ENCODE results near the gene ZNF691.
A peak's percentile ranks its signal among the peaks of the same experiment; 100 is the strongest.

Gene ZNF691

GRCh38 chr1:42845866-42846256 is 552 bp upstream of the ZNF691 start:
- DNase-seq (ENCODE audit: low read depth, low spot score): no peak
- POLR2A ChIA-PET: interaction anchor here (0.6 to 1.4 kb wide), 5 partner anchors 9 to 277 kb away, joined by 3 to 8 read pairs (median 3); partner anchors contain the start of genes C1orf50 and P3H1
- peak overlapping the region; percentile 68 for H3K4me3 ChIP-seq (ENCODE audit: low read depth, low read length)
- CTCF ChIA-PET: interaction anchor here (0.8 to 3.0 kb wide), 23 partner anchors 8 to 281 kb away, joined by 3 to 16 read pairs (median 5); partner anchors contain the start of genes C1orf50, ERMAP, P3H1 and SVBP
- no peak for TF ChIP-seq CTCF (IDR thresholded peaks at IDR 0.05; ENCODE audit: insufficient read depth, low read length, missing control alignments)

DNA sequence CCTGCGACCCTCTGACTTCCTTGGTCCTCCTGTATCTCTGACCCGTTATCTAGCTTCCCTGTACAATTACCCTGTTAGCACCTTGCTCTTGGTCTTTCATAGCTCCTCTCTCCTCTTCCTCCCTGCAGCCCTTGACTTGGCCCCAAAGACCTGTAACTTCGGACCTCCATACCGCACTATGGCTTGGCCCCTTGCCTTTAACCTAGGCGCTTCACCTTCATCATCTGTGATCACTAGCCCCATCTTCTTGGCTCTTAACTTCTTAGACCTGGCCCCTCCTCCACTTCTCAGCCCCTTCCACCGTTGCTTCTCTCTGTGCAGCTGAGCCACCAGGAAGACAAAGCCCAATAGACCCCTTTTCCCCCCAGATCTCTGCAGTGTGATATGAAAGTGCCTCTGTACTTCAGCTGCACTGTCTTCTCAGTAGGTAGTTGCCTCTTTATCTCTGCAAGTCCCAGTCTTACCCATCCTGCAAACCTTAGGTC is 740 bp downstream of the ZNF691 start:
- TF ChIP-seq CTCF (IDR thresholded peaks at IDR 0.05; ENCODE audit: insufficient read depth, low read length, missing control alignments): no peak
- CTCF ChIA-PET: interaction anchor here (0.9 to 3.0 kb wide), 16 partner anchors 9 to 358 kb away, joined by 3 to 16 read pairs (median 6); partner anchors contain the start of genes ERMAP and SVBP
- no peak for DNase-seq (ENCODE audit: low read depth, low spot score)
- POLR2A ChIA-PET: interaction anchor here (1.0 to 1.4 kb wide), 3 partner anchors 9 to 80 kb away, joined by 3 to 8 read pairs (median 3); partner anchors contain the start of genes C1orf50 and P3H1
- H3K4me3 ChIP-seq (ENCODE audit: low read depth, low read length): peak overlapping the region; percentile 93

DNA sequence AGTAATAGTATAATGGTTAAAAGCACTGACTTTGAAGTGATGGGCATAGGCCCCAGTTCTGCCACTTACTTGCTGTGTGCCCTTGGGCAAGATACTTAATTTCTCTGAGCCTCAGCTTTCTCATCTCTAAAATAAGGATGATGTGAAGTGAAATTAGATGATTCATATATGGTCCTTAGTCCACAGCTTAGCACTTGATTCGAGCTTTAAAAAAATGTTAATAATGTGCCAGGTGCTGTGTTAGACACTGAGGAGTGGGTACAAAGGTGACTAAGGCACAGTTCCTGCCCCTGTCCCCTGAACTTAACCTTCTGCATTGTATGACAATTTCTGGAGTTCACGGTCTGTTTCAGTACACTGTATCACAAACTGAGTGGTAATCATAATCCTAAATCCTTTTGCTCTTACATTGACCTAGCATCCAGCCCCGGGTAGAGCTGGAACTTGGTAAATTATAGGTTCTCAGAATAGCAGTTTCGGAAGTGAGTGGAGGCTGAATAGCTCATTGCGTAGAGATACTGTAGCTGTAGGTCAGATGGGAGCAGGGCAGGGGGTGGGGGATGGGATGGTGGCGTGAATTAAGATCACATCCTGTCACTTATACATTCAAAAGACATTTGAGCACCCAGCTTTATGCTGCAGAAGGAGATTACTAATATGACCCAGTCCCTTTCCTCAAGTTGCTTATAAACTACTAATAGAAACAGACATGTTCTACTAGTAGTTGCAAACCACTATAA is 1.5 kb downstream of the ZNF691 start:
- no peak overlapping the region for H3K4me3 ChIP-seq (ENCODE audit: low read depth, low read length)
- DNase-seq (ENCODE audit: low read depth, low spot score): no peak
- TF ChIP-seq CTCF (IDR thresholded peaks at IDR 0.05; ENCODE audit: insufficient read depth, low read length, missing control alignments): no peak
- CTCF ChIA-PET: interaction anchor here (0.9 to 3.0 kb wide), 8 partner anchors 12 to 226 kb away, joined by 3 to 16 read pairs (median 9); no protein-coding TSS in a partner anchor
- POLR2A ChIA-PET: no interaction called here

DNA sequence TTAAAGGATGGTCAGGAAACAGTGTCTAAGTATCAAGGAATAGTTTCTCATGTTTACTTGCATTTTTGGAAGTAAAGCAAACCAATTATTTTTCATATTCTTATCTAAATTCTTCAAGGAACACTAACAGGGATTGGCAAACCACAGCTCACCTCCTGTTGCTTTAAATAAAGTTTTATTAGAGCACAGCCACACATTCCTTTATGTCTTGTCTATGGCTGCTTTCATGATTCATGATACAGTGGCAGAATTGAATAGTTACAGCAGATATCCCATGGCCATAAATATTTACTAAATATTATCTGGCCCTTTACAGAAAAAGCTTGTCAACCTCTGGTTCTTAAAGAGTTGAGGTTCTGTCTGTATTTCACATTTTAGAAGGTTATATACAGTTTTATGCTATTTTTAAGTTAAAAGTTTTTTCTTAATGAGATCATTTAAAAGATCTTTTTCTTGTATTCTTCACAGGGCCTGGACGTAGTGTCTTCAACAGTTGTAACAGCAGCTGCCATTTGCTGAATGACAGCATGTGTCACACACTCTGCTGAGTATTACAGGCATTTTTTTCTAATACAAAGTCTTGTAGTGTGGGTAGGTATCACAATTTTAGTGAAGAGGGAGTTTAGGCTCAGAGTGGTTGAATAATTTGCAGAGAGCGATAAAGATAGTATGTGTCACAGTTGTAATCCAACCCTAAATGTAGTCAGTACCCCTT is 2.6 kb downstream of the ZNF691 start:
- POLR2A ChIA-PET: no interaction called here
- no peak for DNase-seq (ENCODE audit: low read depth, low spot score)
- CTCF ChIA-PET: interaction anchor here (1.2 to 2.7 kb wide), 2 partner anchors 13 to 225 kb away, joined by 3 to 13 read pairs; no protein-coding TSS in a partner anchor
- no peak overlapping the region for H3K4me3 ChIP-seq (ENCODE audit: low read depth, low read length)
- no peak for TF ChIP-seq CTCF (IDR thresholded peaks at IDR 0.05; ENCODE audit: insufficient read depth, low read length, missing control alignments)

DNA sequence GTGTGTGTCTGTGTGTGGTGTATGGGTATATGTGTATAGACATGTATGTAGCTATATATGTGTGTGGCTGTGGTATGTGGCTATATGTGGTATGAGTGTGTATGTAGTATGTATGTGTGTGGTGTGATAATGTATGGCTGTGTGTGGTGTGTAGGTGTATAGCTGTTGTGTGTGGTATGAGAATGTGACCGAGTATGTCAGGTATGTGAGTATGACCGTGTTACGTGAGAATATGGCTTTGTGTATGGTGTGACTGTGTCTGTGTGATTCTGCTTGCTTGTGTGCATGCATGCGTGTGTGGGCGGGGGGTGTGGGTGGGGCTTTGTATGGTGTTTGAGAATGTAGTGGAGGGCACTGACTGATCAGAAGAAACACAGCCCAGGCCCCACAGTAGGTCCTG is 3.5 kb downstream of the ZNF691 start:
- no peak for DNase-seq (ENCODE audit: low read depth, low spot score)
- no peak overlapping the region for H3K4me3 ChIP-seq (ENCODE audit: low read depth, low read length)
- no peak for TF ChIP-seq CTCF (IDR thresholded peaks at IDR 0.05; ENCODE audit: insufficient read depth, low read length, missing control alignments)
- CTCF ChIA-PET: no interaction called here
- POLR2A ChIA-PET: no interaction called here

- H3K4me3 ChIP-seq (ENCODE audit: low read depth, low read length): no peak overlapping the region
- TF ChIP-seq CTCF (IDR thresholded peaks at IDR 0.05; ENCODE audit: insufficient read depth, low read length, missing control alignments): no peak
- DNase-seq (ENCODE audit: low read depth, low spot score): no peak
- ChIA-PET CTCF (interaction anchor here (0.7 to 1.3 kb wide), 2 partner anchors 11 to 71 kb away, joined by 3 read pairs; no protein-coding TSS in a partner anchor), POLR2A (interaction anchor here (0.6 kb wide), 1 partner anchor 66 kb away, joined by 3 read pairs; no protein-coding TSS in a partner anchor)
Measured at GRCh38 chr1:42851420-42851819, 5.0 kb downstream of the ZNF691 start.

Data from AG04449 (cell line).